SK-N-SH treated with all-trans-retinoic acid at 6 μM for 48 hours (cell line): Measurements from ENCODE around the gene ALG14.

ENCODE experiments used
- ATAC-seq: fragments of 200-7000 bp; cut with Tn5 transposase; 3 replicates; pipeline ENCODE4 v1.9.1; 2020; ENCODE audit warnings: mild to moderate bottlenecking, moderate library complexity
- ARNTL ChIP-seq: fragments of 450-650 bp; formaldehyde crosslinking; IDR thresholded peaks from 2 replicates; pipeline ENCODE4 v1.5.0; 2020; ENCODE audit warnings: low read depth, mild to moderate bottlenecking, moderate library complexity, borderline replicate concordance
- BACH2 ChIP-seq: fragments of 250-450 bp; sonication (Bioruptor Pico); IDR thresholded peaks from 2 replicates; pipeline ENCODE4 v1.9.0; 2021; ENCODE audit warnings: mild to moderate bottlenecking, borderline replicate concordance
- CREB5 ChIP-seq: fragments of 250-450 bp; sonication (Bioruptor Pico); IDR thresholded peaks from 2 replicates; pipeline ENCODE4 v1.5.1; 2020; ENCODE audit warnings: low read depth, mild to moderate bottlenecking, moderate library complexity
- CSDC2 ChIP-seq: fragments of 250-450 bp; sonication (Bioruptor Pico); IDR thresholded peaks from 2 replicates; pipeline ENCODE4 v1.5.0; 2020; ENCODE audit warnings: mild to moderate bottlenecking, moderate library complexity
- CSRNP3 ChIP-seq: fragments of 250-450 bp; sonication (Bioruptor Pico); IDR thresholded peaks from 2 replicates; pipeline ENCODE4 v1.5.1; 2021; ENCODE audit warnings: mild to moderate bottlenecking, moderate library complexity
- ESRRG ChIP-seq: fragments of 250-450 bp; sonication (Bioruptor Pico); IDR thresholded peaks from 2 replicates; pipeline ENCODE4 v1.6.1; 2021; ENCODE audit warnings: mild to moderate bottlenecking
- ISL1 ChIP-seq: fragments of 250-450 bp; sonication (Bioruptor Pico); IDR thresholded peaks from 2 replicates; pipeline ENCODE4 v2.1.2; 2022; ENCODE audit warnings: mild to moderate bottlenecking, moderate library complexity
- OSR1 ChIP-seq: fragments of 250-450 bp; sonication (Bioruptor Pico); IDR thresholded peaks from 2 replicates; pipeline ENCODE4 v1.8.0; 2022; ENCODE audit warnings: moderate library complexity, mild to moderate bottlenecking, inconsistent platforms
- PATZ1 ChIP-seq: fragments of 250-450 bp; sonication (Bioruptor Pico); IDR thresholded peaks from 2 replicates; pipeline ENCODE4 v1.8.0; 2020; ENCODE audit warnings: mild to moderate bottlenecking, moderate library complexity, borderline replicate concordance
- POU6F1 ChIP-seq: fragments of 250-450 bp; sonication (Bioruptor Pico); IDR thresholded peaks from 2 replicates; pipeline ENCODE4 v1.8.0; 2021; ENCODE audit warnings: low read depth, mild to moderate bottlenecking, moderate library complexity, borderline replicate concordance
- PPARA ChIP-seq: fragments of 250-450 bp; sonication (Bioruptor Pico); IDR thresholded peaks from 2 replicates; pipeline ENCODE4 v1.5.0; 2020; ENCODE audit warnings: mild to moderate bottlenecking, borderline replicate concordance
- RARB ChIP-seq: fragments of 250-450 bp; sonication (Bioruptor Pico); IDR thresholded peaks from 2 replicates; pipeline ENCODE4 v1.8.0; 2021; ENCODE audit warnings: mild to moderate bottlenecking, moderate library complexity
- SNAI2 ChIP-seq: fragments of 250-450 bp; sonication (Bioruptor Pico); IDR thresholded peaks from 2 replicates; pipeline ENCODE4 v1.5.0; 2020; ENCODE audit warnings: mild to moderate bottlenecking, moderate library complexity
- TCF4 ChIP-seq: fragments of 250-450 bp; sonication (Bioruptor Pico); IDR thresholded peaks from 2 replicates; pipeline ENCODE4 v1.8.0; 2021; ENCODE audit warnings: mild to moderate bottlenecking, moderate library complexity, borderline replicate concordance
- TOX ChIP-seq: fragments of 250-450 bp; sonication (Bioruptor Pico); IDR thresholded peaks from 2 replicates; pipeline ENCODE4 v1.8.0; 2021; ENCODE audit warnings: mild to moderate bottlenecking, moderate library complexity, borderline replicate concordance
- TSHZ2 ChIP-seq: fragments of 250-450 bp; sonication (Bioruptor Pico); IDR thresholded peaks from 2 replicates; pipeline ENCODE4 v1.5.0; 2020; ENCODE audit warnings: mild to moderate bottlenecking, moderate library complexity
- ZC3H10 ChIP-seq: fragments of 250-450 bp; sonication (Bioruptor Pico); IDR thresholded peaks from 2 replicates; pipeline ENCODE4 v1.5.1; 2021; ENCODE audit warnings: mild to moderate bottlenecking, moderate library complexity
- ZFP3 ChIP-seq: fragments of 250-450 bp; sonication (Bioruptor Pico); IDR thresholded peaks from 2 replicates; pipeline ENCODE4 v1.5.0; 2020; ENCODE audit warnings: mild to moderate bottlenecking, moderate library complexity
- ZFP30 ChIP-seq: fragments of 450-650 bp; formaldehyde crosslinking; IDR thresholded peaks from 2 replicates; pipeline ENCODE4 v1.5.0; 2022; ENCODE audit warnings: mild to moderate bottlenecking, moderate library complexity
- ZNF565 ChIP-seq: fragments of 450-650 bp; formaldehyde crosslinking; conservative IDR thresholded peaks from 2 replicates; pipeline ENCODE4 v1.5.0; 2020; ENCODE audit warnings: low read depth, mild to moderate bottlenecking, moderate library complexity
- ZNF70 ChIP-seq: fragments of 450-650 bp; formaldehyde crosslinking; IDR thresholded peaks from 2 replicates; pipeline ENCODE4 v1.5.0; 2020; ENCODE audit warnings: mild to moderate bottlenecking, moderate library complexity
- ZNF8 ChIP-seq: fragments of 450-650 bp; formaldehyde crosslinking; IDR thresholded peaks from 2 replicates; pipeline ENCODE4 v1.5.0; 2020; ENCODE audit warnings: mild to moderate bottlenecking, moderate library complexity

ALG14 gene

GRCh38 chr1:94978401-94978800, 94.3 kb downstream of the ALG14 start:
- TF ChIP-seq OSR1 (CRISPR knock-in tag) (no peak), ZNF565 (CRISPR knock-in tag) (no peak), TSHZ2 (CRISPR knock-in tag) (no peak), CSRNP3 (CRISPR knock-in tag) (no peak), ARNTL (CRISPR knock-in tag) (no peak), ZC3H10 (no peak), POU6F1 (CRISPR knock-in tag) (no peak), TCF4 (CRISPR knock-in tag) (no peak), CSDC2 (CRISPR knock-in tag) (no peak), ZNF70 (CRISPR knock-in tag) (no peak), PPARA (CRISPR knock-in tag) (no peak), PATZ1 (CRISPR knock-in tag) (no peak), ZNF8 (CRISPR knock-in tag) (no peak), RARB (CRISPR knock-in tag) (no peak), ZFP30 (no peak), BACH2 (CRISPR knock-in tag) (no peak), ISL1 (no peak), ESRRG (CRISPR knock-in tag) (no peak)
- ATAC-seq: no peak

- TF ChIP-seq ARNTL (CRISPR knock-in tag) (no peak), POU6F1 (CRISPR knock-in tag) (no peak), ZNF70 (CRISPR knock-in tag) (no peak), TOX (no peak), ISL1 (no peak), RARB (CRISPR knock-in tag) (no peak), TSHZ2 (CRISPR knock-in tag) (no peak), ZNF8 (CRISPR knock-in tag) (no peak), ESRRG (CRISPR knock-in tag) (no peak), ZNF565 (CRISPR knock-in tag) (no peak), SNAI2 (CRISPR knock-in tag) (no peak), ZFP30 (no peak), ZFP3 (CRISPR knock-in tag) (no peak), CREB5 (CRISPR knock-in tag) (no peak), ZC3H10 (no peak), TCF4 (CRISPR knock-in tag) (no peak)
- no peak for ATAC-seq
Observed at GRCh38 chr1:94976971-94977548, 95.7 kb downstream of the ALG14 start.
